Measurements from ENCODE around the gene DNAJB14.

Gene DNAJB14

DNA sequence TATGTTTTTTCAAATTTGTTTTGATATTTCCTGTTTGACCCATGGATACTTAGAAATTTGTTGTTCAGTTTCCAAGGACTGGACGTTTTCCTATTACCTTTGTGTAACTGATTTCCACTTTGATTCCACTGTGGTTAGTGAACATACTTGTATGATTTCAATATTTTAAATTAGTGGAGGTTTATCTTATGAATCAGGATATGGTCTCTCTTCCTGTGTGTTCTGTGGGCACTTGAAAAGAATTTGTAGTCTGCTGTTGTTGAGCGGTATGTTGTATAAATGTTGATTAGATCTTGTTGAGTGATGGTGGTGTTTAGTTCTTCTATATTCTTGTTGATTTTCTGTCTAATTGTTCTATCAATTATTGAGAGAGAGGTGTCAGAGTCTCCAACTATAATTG, 31.0 kb downstream of the DNAJB14 start:
- WGBS (ENCODE audit: extremely low coverage, insufficient coverage, low lambda C conversion rate), result no CpG with 5 or more reads among the region's 2 CpGs

DNA sequence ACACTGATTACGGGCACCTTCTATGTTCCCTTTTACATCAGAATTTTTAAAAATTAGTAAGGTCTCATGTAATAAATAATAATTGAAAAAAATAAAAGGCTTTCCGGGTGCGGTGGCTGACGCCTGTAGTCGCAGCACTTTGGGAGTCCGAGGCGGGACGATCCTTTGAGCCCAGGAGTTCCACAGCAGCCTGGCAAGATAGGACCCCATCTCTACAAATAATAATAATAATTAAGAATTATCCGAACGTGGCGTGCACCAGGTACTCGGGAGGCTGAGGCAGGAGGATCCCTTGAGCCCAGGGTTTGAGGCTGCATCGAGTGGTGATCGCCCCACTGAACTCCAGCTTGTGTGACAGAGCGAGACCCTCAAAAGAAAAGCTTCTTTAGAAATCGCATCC, 51.4 kb downstream of the DNAJB14 start:
- no peak overlapping the region for H4K8ac ChIP-seq (ENCODE audit: low read depth, low read length)
- no peaks in the 10 kb centered on the region for H3K27me3 ChIP-seq (ENCODE audit: insufficient read depth, low read length, poor library complexity)
- no peak overlapping the region for H2BK5ac ChIP-seq (ENCODE audit: low read length)
- no peak overlapping the region for H2BK15ac ChIP-seq (replicated peaks; ENCODE audit: low read depth)
- no peak overlapping the region for H3K56ac ChIP-seq (ENCODE audit: low read length)
- H3K18ac ChIP-seq (ENCODE audit: low read length), result no peak overlapping the region
- no peak overlapping the region for H4K5ac ChIP-seq (ENCODE audit: low read length)
- WGBS (ENCODE audit: extremely low coverage, insufficient coverage, low lambda C conversion rate), result no CpG with 5 or more reads among the region's 16 CpGs
- no peak overlapping the region for H3K4me3 ChIP-seq (ENCODE audit: low read length)
- H2BK120ac ChIP-seq (ENCODE audit: low read depth, low read length), result no peak overlapping the region
- H3K4me1 ChIP-seq (ENCODE audit: control insufficient read depth, low read depth, low read length), result peaks cover 2% of the 10 kb centered on the region
- H3K9ac ChIP-seq (ENCODE audit: low read length), result peak overlapping the region; percentile 77
- peaks cover 6% of the 10 kb centered on the region for H3K79me2 ChIP-seq (ENCODE audit: control insufficient read depth, insufficient read depth, low read length)
- H3K4ac ChIP-seq (ENCODE audit: low read depth, low read length), result no peak overlapping the region
- H3K23ac ChIP-seq (ENCODE audit: low read length), result no peak overlapping the region
- H3K27ac ChIP-seq (ENCODE audit: low read depth, low read length), result no peak overlapping the region
- H3K4me2 ChIP-seq (ENCODE audit: low read length), result peak overlapping the region; percentile 79
- DNase-seq, result no peak
- H2AK5ac ChIP-seq (ENCODE audit: low read length), result no peak overlapping the region
- H3K79me1 ChIP-seq (ENCODE audit: low read length), result peaks cover 2% of the 10 kb centered on the region
- H3K36me3 ChIP-seq (ENCODE audit: control insufficient read depth, insufficient read depth, low read length), result no peaks in the 10 kb centered on the region

More for the DNA sequence above, 31.0 kb downstream of the DNAJB14 start:
- Histone ChIP-seq H3K27ac (ENCODE audit: low read depth, low read length) (no peak overlapping the region), H2BK15ac (replicated peaks; ENCODE audit: low read depth) (no peak overlapping the region), H2BK5ac (ENCODE audit: low read length) (no peak overlapping the region), H3K79me2 (ENCODE audit: control insufficient read depth, insufficient read depth, low read length) (no peaks in the 10 kb centered on the region), H2BK120ac (ENCODE audit: low read depth, low read length) (no peak overlapping the region), H3K4me2 (ENCODE audit: low read length) (no peak overlapping the region), H3K18ac (ENCODE audit: low read length) (no peak overlapping the region), H4K8ac (ENCODE audit: low read depth, low read length) (no peak overlapping the region), H3K79me1 (ENCODE audit: low read length) (peaks cover 2% of the 10 kb centered on the region), H2AK5ac (ENCODE audit: low read length) (no peak overlapping the region), H3K4me1 (ENCODE audit: control insufficient read depth, low read depth, low read length) (no peaks in the 10 kb centered on the region), H3K23ac (ENCODE audit: low read length) (no peak overlapping the region), H3K4ac (ENCODE audit: low read depth, low read length) (no peak overlapping the region), H3K27me3 (ENCODE audit: insufficient read depth, low read length, poor library complexity) (no peaks in the 10 kb centered on the region), H3K4me3 (ENCODE audit: low read length) (no peak overlapping the region), H3K9ac (ENCODE audit: low read length) (no peak overlapping the region), H3K36me3 (ENCODE audit: control insufficient read depth, insufficient read depth, low read length) (no peaks in the 10 kb centered on the region), H4K5ac (ENCODE audit: low read length) (no peak overlapping the region), H3K56ac (ENCODE audit: low read length) (no peak overlapping the region)
- no peak for DNase-seq

DNA sequence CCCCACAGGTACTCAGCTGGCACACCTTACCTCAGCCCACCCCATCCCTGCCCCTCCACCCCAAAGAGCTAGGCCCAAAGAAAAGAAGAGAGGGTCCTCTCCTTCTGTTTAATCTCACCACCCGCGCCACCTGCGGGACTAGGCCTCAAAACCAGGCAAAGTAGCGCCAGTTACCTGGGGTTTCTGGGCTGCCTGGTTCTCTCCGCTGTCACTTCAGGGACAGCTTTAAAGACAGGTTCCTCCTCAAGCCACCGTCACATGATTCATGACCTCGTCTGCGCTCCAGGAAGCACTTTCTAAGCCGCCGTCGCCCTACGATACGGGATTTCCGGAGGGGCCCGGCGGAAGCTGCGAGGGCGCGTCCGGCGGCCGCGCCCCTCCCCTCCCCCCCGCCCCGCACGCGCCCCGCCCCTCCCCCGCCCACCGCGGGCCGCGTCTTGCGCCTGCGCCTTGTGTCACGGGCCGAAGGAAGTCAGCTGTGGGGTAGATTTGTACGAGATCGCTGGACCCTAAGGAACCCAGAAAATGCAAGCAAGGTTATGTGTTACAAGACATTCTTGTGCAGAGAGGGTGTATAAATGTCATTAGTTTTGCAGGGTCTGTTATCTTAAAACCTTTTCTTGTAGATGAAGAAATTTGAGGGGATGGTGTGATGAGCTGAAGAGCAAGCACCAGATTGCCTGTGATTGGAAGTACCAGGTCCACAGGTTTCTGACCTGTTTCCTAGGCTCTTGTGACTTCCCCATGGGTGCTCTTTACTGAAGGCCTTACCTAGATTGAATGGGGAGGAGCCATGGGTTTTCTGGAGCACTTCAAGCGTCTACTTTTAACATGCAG, 52.0 kb downstream of the DNAJB14 start, which contains the start of gene LAMTOR3:
TSS of gene LAMTOR3 (minus strand) at position 267 of the 837 bp plus-strand sequence. CDS start 464 bp downstream, outside the sequence.
- H2BK15ac ChIP-seq (replicated peaks; ENCODE audit: low read depth), result no peak within 1 kb of the TSS
- H3K79me2 ChIP-seq (ENCODE audit: control insufficient read depth, insufficient read depth, low read length), result peaks cover 6% of the 10 kb centered on the region
- no CpG with 5 or more reads among the region's 40 CpGs for WGBS (ENCODE audit: extremely low coverage, insufficient coverage, low lambda C conversion rate)
- H3K36me3 ChIP-seq (ENCODE audit: control insufficient read depth, insufficient read depth, low read length), result no peaks in the 10 kb centered on the region
- no peaks in the 10 kb centered on the region for H3K27me3 ChIP-seq (ENCODE audit: insufficient read depth, low read length, poor library complexity)
- peak within 1 kb of the TSS; percentile 79 for H3K4me2 ChIP-seq (ENCODE audit: low read length)
- peak within 1 kb of the TSS; percentile 27 for H4K5ac ChIP-seq (ENCODE audit: low read length)
- no peak within 1 kb of the TSS for H2BK120ac ChIP-seq (ENCODE audit: low read depth, low read length)
- peaks cover 2% of the 10 kb centered on the region for H3K79me1 ChIP-seq (ENCODE audit: low read length)
- no peak within 1 kb of the TSS for H3K4ac ChIP-seq (ENCODE audit: low read depth, low read length)
- H2AK5ac ChIP-seq (ENCODE audit: low read length), result no peak within 1 kb of the TSS
- H3K9ac ChIP-seq (ENCODE audit: low read length), result peak within 1 kb of the TSS; percentile 77
- peaks cover 2% of the 10 kb centered on the region for H3K4me1 ChIP-seq (ENCODE audit: control insufficient read depth, low read depth, low read length)
- no peak within 1 kb of the TSS for H3K23ac ChIP-seq (ENCODE audit: low read length)
- DNase-seq, result peak; percentile 96
- peak within 1 kb of the TSS; percentile 21 for H3K18ac ChIP-seq (ENCODE audit: low read length)
- H2BK5ac ChIP-seq (ENCODE audit: low read length), result no peak within 1 kb of the TSS
- H3K27ac ChIP-seq (ENCODE audit: low read depth, low read length), result no peak within 1 kb of the TSS
- peak within 1 kb of the TSS; percentile 83 for H3K56ac ChIP-seq (ENCODE audit: low read length)
- H3K4me3 ChIP-seq (ENCODE audit: low read length), result peak within 1 kb of the TSS; percentile 83
- peak within 1 kb of the TSS; percentile 93 for H4K8ac ChIP-seq (ENCODE audit: low read depth, low read length)

DNA sequence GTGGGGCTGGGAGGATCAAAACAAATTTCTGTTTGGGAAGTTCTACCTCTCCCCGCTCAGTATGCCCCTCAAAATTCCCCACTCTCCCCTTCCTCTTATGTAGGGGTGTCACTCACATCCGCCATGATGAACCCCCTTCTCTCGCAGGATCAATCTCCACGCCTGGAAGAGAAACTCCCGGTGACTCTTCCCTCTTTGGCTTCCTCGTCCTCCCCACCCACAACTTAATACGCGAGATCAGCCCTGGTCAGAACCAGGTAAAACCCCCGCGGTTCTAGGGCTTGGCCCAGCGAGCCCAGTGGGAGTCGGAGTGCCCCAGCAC, 52.6 kb downstream of the DNAJB14 start:
- Histone ChIP-seq H2BK15ac (replicated peaks; ENCODE audit: low read depth) (no peak overlapping the region), H2BK120ac (ENCODE audit: low read depth, low read length) (no peak overlapping the region), H3K4me2 (ENCODE audit: low read length) (peak overlapping the region; percentile 20), H3K18ac (ENCODE audit: low read length) (peak overlapping the region; percentile 21), H3K4me3 (ENCODE audit: low read length) (peak overlapping the region; percentile 83), H3K79me2 (ENCODE audit: control insufficient read depth, insufficient read depth, low read length) (peaks cover 6% of the 10 kb centered on the region), H3K56ac (ENCODE audit: low read length) (peak overlapping the region; percentile 83), H2AK5ac (ENCODE audit: low read length) (no peak overlapping the region), H3K27ac (ENCODE audit: low read depth, low read length) (no peak overlapping the region), H4K8ac (ENCODE audit: low read depth, low read length) (no peak overlapping the region), H4K5ac (ENCODE audit: low read length) (no peak overlapping the region), H2BK5ac (ENCODE audit: low read length) (no peak overlapping the region), H3K36me3 (ENCODE audit: control insufficient read depth, insufficient read depth, low read length) (no peaks in the 10 kb centered on the region), H3K79me1 (ENCODE audit: low read length) (peaks cover 2% of the 10 kb centered on the region), H3K4me1 (ENCODE audit: control insufficient read depth, low read depth, low read length) (peaks cover 2% of the 10 kb centered on the region), H3K9ac (ENCODE audit: low read length) (peak overlapping the region; percentile 74), H3K4ac (ENCODE audit: low read depth, low read length) (no peak overlapping the region), H3K23ac (ENCODE audit: low read length) (no peak overlapping the region), H3K27me3 (ENCODE audit: insufficient read depth, low read length, poor library complexity) (no peaks in the 10 kb centered on the region)
- WGBS (ENCODE audit: extremely low coverage, insufficient coverage, low lambda C conversion rate), result no CpG with 5 or more reads among the region's 12 CpGs
- no peak for DNase-seq

DNA sequence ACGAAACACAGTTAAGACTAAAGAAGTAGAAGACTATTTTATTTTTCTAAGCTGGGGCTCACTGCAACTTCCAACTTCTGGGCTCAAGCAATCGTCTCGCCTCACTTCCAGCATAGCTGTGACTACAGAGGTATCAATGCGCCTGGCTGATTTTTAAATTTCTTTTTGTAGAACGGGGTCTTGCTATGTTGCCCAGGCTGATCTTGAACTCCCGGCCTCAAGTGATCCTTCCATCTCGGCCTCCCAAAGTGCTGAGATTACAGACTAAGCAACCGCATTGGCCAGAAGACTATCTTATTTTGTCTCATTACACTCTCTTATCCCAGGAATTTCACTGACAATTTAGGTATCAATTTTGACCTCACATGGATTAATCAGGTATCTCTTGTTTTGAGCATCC, 53.4 kb downstream of the DNAJB14 start:
- no peak overlapping the region for H3K56ac ChIP-seq (ENCODE audit: low read length)
- no peaks in the 10 kb centered on the region for H3K36me3 ChIP-seq (ENCODE audit: control insufficient read depth, insufficient read depth, low read length)
- H3K27me3 ChIP-seq (ENCODE audit: insufficient read depth, low read length, poor library complexity), result no peaks in the 10 kb centered on the region
- H2BK120ac ChIP-seq (ENCODE audit: low read depth, low read length), result no peak overlapping the region
- peaks cover 6% of the 10 kb centered on the region for H3K79me2 ChIP-seq (ENCODE audit: control insufficient read depth, insufficient read depth, low read length)
- H3K4me3 ChIP-seq (ENCODE audit: low read length), result no peak overlapping the region
- no peak overlapping the region for H3K18ac ChIP-seq (ENCODE audit: low read length)
- H3K4me1 ChIP-seq (ENCODE audit: control insufficient read depth, low read depth, low read length), result peaks cover 2% of the 10 kb centered on the region
- H4K8ac ChIP-seq (ENCODE audit: low read depth, low read length), result no peak overlapping the region
- peaks cover 2% of the 10 kb centered on the region for H3K79me1 ChIP-seq (ENCODE audit: low read length)
- no CpG with 5 or more reads among the region's 8 CpGs for WGBS (ENCODE audit: extremely low coverage, insufficient coverage, low lambda C conversion rate)
- H3K9ac ChIP-seq (ENCODE audit: low read length), result no peak overlapping the region
- H2BK15ac ChIP-seq (replicated peaks; ENCODE audit: low read depth), result no peak overlapping the region
- peak overlapping the region; percentile 20 for H3K4me2 ChIP-seq (ENCODE audit: low read length)
- no peak overlapping the region for H2AK5ac ChIP-seq (ENCODE audit: low read length)
- DNase-seq, result no peak
- no peak overlapping the region for H4K5ac ChIP-seq (ENCODE audit: low read length)
- H3K4ac ChIP-seq (ENCODE audit: low read depth, low read length), result no peak overlapping the region
- H2BK5ac ChIP-seq (ENCODE audit: low read length), result no peak overlapping the region
- no peak overlapping the region for H3K23ac ChIP-seq (ENCODE audit: low read length)
- H3K27ac ChIP-seq (ENCODE audit: low read depth, low read length), result no peak overlapping the region

Measured in mesendoderm (in vitro differentiated cells).